GM21737 (cell line): ENCODE results near the gene SCG5.

ENCODE experiments used
- ATAC-seq: cut with Tn5 transposase; IDR thresholded peaks from one replicate; pipeline ENCODE4 v1.9.1; 2021; ENCODE audit warnings: mild to moderate bottlenecking, moderate library complexity; ENCODE audit not compliant: unreplicated experiment

Gene SCG5

DNA sequence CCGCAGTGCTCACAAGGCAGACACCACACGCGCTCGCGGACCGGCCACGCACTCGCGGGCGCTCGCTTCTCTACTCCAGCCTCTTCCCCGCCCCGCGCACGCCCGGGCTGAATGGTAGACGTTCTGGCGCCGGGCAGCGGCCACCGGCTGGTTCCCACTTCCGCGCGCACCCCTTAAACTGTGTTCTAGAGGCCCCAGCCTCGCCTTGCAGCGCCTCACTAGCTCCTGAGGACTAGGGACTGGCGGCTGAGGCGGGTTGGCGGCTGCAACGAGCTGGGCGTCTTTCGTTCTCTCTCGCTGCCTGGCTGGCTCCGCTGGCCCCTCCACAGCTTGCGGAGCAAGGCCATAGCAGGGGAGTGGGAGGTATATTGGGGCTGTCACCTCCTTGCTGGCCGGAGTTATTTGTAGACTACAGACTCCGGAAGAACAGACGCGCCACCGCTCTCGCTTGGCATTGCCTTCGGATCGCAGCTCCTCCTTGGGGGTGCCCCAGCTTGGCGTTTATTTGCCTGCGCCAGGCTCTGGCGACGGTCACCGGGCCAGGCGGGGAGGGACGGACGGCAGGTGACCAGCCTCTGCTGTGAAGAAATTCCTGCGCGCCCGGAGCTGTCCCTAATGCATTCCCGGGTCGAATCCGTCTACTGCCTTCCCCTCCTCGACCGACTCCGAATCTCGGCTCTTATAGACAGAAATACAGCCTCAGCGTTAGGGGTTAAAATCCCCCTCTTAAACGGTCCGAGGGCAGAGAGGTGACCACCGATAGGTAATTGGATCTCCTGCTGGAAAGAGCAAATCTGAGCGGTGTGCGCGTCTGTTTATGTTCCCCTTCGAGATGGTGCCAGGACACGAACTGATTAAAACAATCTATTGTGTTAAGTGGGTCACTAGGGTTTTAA is 77.6 kb downstream of the SCG5 start:
- ATAC-seq: no peak

DNA sequence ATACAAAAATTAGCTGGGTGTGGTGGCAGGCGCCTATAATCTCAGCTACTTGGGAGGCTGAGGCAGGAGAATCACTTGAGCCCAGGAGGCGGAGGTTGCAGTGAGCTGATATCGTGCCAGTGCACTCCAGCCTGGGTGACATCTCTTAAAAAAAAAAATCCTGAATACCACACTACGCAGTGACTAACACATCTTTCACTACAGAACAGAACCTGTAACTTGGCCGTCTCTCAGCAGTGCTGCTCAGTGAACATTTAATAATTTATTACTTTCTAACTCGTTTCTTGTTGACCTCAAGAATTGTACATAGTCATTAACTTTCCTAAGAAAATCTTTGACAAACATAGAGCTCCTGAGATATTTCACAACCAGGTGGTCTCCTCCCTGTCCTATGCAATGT is 80.1 kb downstream of the SCG5 start:
- no peak for ATAC-seq

DNA sequence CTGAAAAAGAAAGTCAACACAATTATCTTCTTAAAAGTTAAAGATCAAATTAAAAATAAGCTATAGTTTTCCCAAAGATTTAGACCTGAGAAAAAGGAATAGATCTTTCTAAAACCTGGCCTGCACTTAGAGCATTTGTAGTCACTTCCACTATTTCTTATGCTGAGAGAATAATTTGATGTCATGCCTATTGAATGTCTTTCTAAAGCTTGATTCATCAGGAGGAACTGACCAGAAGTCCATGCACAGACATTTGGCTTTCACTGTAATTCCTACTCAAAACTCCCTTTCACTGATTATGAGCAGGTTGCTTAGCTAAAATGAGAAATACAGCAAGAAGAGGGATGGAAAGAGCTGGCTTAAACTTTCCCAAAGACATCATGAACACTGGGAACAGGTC is 80.6 kb downstream of the SCG5 start:
- no peak for ATAC-seq

DNA sequence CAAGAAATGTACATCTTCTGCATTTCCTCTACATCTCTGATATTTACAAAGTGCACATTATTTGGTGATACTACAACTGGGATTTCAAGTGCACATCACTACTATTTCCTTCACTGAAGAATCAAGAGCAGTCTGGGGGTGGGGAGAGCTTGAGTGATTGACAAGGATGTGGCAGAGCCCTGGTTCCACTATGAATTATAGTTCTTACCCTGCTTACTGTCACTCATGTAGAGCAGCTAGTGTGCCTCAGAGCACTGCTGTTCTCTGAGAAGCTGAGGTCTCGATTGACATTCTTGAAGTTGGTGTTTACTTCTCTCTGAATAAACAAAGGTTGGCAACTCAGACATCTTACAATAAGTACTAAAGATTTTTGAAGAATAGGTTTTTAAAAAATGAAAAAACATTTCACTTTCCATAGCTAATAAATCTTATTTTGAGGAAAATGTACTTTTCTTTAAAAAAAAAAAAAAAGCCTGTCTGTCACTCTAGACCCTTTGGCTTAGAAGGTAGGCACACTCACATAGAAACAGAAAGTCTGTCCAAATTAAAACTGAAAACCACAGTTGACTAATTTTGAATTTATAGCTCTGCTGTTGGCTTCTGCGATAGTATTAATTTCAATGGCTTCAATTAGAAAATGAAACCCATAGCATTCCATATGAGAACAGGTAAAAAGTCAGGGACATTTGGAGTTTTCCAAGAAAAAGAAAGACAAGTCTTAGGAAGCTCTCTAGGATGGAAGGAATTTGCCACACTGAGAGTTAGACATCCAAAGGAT is 81.8 kb downstream of the SCG5 start:
- peak; percentile 96 for ATAC-seq

DNA sequence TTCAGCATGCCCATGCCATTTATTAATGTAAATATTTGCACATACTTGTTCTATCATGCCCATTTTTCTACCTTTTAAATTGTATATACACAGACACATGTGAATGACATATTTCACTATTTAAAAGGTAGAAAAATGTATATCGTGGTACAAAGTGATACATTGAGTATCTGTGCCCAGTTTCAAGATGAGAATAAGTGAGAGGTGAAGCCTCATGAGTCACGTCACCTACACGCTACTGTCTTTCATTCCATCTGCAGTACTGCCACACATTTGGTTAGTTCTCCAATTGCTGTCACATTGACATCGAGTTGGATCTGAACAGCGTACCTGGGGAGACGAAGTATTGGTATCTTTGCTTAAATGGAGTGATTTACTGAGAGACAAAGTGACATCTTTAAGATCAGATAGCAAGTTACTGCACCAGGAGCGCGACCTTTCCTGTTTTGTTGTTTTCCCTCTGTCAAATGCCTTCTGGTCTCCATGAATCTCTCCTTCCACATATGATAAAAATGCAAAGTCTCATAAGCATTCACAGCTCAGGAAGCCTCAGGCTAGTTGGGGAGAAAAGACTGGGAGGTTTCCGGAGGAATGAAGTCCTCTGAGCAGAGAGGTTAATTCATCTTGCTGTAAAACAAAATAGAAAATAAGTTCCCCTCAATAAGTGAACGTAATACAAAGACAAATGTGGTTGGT is 88.3 kb downstream of the SCG5 start:
- no peak for ATAC-seq

DNA sequence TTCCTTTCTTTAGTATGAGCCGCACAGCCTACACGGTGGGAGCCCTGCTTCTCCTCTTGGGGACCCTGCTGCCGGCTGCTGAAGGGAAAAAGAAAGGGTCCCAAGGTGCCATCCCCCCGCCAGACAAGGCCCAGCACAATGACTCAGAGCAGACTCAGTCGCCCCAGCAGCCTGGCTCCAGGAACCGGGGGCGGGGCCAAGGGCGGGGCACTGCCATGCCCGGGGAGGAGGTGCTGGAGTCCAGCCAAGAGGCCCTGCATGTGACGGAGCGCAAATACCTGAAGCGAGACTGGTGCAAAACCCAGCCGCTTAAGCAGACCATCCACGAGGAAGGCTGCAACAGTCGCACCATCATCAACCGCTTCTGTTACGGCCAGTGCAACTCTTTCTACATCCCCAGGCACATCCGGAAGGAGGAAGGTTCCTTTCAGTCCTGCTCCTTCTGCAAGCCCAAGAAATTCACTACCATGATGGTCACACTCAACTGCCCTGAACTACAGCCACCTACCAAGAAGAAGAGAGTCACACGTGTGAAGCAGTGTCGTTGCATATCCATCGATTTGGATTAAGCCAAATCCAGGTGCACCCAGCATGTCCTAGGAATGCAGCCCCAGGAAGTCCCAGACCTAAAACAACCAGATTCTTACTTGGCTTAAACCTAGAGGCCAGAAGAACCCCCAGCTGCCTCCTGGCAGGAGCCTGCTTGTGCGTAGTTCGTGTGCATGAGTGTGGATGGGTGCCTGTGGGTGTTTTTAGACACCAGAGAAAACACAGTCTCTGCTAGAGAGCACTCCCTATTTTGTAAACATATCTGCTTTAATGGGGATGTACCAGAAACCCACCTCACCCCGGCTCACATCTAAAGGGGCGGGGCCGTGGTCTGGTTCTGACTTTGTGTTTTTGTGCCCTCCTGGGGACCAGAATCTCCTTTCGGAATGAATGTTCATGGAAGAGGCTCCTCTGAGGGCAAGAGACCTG is 89.5 kb downstream of the SCG5 start:
- ATAC-seq: no peak

DNA sequence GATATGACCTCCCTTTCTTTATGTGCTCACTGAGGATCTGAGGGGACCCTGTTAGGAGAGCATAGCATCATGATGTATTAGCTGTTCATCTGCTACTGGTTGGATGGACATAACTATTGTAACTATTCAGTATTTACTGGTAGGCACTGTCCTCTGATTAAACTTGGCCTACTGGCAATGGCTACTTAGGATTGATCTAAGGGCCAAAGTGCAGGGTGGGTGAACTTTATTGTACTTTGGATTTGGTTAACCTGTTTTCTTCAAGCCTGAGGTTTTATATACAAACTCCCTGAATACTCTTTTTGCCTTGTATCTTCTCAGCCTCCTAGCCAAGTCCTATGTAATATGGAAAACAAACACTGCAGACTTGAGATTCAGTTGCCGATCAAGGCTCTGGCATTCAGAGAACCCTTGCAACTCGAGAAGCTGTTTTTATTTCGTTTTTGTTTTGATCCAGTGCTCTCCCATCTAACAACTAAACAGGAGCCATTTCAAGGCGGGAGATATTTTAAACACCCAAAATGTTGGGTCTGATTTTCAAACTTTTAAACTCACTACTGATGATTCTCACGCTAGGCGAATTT is 91.2 kb downstream of the SCG5 start:
- no peak for ATAC-seq

DNA sequence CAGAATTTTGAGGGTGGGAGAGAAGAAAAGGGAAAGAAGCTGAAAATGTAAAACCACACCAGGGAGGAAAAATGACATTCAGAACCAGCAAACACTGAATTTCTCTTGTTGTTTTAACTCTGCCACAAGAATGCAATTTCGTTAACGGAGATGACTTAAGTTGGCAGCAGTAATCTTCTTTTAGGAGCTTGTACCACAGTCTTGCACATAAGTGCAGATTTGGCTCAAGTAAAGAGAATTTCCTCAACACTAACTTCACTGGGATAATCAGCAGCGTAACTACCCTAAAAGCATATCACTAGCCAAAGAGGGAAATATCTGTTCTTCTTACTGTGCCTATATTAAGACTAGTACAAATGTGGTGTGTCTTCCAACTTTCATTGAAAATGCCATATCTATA is 91.8 kb downstream of the SCG5 start:
- no peak for ATAC-seq

DNA sequence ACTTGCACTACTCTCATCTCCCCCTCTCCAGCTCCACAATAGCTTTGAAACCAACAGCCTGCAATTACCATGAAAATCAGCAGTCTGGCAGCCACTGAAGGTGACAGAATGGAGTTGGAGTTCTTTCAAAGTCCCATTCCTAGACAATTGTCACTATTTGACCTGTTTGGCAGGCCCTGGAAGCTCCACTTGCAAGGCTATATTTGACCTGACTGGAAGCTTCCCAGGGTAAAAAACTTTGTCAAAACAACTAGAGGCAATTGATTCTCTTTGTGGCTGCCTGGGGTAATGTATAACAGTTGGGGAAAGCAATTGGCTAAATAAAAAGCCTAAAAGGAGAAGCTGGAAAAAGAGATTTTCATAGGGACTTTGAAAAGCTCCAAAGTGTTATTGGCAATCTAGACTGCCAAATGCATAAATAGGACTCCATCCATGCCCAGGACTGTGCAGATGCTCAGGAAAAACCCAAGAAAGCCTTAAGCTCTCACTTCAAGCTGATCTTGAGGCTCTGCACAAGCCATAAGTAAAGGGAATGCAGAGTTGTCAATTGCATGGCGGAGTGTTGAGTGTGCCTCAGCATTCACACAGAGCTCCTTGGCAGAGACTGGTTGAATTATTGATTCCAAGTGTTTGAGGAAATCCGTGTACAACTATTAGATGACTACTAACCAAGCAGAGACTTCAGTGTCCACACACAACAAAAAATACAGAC is 94.6 kb downstream of the SCG5 start:
- no peak for ATAC-seq

DNA sequence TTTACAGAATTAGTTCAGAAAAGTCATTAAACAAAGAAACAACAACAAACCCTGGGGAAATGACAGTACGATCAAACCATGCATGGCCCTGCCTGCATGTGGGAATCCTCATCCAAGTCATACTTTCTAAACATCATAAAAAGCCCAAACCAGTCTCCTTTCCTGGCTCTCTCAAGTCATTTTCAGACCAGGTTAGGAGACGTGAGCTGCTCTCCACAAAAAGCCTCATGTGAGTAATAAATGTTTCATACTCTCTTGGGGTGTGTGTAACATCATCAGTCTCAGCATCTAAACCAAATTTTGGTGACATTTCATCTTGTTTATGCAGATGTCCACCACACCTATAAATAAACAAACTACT is 95.2 kb downstream of the SCG5 start:
- ATAC-seq: no peak

DNA sequence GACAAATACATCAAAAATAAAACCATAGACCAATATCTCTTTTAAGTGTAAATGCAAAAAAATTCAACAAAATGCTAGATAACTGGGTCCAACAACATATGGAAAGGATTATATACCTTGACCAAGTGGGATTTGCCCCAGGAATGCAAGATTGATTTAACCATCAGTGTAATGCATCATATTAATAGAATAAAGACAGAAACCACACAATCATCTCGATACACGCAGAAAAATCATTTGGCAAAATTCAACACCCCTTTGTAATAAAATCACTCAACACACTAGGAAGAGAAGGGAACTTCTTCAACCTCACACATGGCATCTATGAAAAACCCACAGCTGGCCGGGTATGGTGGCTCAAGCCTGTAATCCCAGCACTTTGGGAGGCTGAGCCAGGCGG is 95.8 kb downstream of the SCG5 start:
- no peak for ATAC-seq

DNA sequence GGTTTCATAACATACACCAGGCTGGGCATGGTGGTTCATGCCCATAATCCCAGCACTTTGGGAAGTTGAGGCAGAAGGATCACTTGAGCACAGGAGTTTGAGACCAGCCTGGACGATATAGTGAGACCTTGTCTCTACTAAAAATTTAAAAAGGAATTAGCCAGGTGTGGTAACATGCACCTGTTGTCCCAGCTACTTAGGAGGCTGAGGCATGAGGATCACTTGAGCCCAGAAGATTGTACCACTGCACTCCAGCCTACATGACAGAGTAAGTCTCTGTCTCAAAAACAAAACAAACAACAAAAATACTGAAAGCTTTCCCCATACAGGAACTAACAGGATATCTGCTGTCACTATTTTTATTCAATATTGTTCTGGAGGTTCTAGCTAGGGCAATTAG is 97.2 kb downstream of the SCG5 start:
- no peak for ATAC-seq

DNA sequence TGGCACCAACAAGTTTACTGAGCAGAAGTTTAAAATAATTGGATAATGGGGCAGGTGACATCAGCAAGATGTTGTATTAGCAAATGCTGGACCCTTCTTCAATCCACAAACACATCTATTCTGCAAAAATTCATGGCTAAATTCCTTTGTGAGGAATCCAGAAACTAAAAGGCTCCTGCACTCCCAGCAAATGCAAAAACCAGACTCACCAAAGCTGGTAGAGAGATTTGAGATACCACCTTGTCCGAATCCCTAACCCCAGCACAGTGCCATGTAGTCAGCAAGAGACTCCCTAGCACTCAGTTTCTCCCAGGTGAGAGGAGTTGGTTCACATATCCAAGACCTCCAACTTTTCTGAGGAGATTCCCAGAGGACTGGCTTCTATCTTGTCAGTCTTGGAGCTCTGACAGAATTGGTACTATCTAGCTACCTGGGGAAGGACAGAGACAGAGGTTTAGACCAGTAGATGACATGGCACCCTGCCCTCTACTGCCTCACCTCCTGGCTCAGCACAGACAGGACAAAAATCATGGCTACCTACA is 98.1 kb downstream of the SCG5 start:
- ATAC-seq: no peak

DNA sequence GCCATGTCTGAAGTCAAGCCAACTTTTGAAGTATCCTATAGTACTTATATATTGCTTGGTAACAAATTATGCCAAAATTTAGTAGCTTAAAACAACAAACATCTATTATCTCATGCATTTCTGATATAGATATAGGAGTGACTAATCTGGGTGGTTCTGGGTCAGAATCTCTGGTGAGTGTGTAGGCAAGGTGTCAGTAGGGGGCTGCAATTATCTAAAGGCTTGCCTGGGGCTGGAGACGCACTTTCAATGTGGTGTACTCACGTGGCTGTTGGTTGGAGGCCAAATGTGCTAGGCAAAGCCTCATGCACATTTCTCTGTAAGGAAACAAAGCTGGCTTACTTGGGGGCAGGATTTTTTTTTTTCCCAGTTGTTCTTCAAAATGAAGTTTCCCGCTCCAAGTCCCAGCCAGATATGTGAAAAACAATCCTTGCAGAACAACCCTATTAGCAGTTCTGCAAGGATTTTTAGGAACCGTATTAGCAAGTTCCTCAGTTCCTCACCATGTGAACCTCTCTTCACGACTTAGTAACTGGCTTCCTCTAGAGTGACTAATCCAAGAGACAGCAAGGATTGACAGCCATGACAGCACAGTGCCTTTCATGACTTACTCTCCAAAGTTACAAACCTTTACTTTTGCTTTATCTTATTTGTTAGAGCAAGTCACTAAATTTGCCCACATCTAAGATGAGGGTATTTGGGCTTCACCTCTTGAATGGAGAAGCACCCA is 102.1 kb downstream of the SCG5 start:
- no peak for ATAC-seq

DNA sequence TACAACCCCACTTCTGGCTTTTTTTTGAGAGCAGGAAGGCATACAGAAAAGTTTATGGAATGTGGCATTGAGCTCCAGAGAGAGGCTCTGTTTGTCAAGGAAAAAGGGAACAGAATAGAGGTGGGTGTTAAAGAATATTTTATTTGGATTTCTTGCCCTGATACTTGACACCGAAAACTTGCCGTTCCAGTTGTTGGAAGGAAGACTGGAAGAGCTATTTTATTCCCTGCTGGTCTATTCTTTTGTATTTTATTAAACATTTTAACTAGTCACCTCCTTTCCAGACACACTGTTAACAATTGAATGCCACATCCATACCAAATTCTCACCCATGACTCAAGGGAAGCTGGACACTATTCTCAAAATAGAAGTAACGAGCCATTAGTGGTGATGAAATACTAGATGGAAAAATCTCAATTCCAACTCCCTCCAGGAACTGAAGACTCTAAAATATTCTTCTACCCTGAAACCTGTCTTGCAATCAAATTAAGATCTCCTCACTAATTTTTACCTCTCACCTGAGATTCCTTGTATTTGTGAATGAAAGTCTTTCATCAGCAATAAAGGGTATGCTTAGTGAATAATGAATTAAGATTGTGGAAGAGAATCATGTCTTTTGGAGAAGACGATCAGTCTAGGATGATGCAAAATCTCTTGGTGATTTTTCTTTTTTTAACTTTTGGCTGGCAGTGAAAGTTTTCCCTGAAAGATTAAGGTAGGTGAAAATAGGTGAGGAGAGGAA is 104.8 kb downstream of the SCG5 start:
- no peak for ATAC-seq
